ENCODE data around the gene ZNF213.

Gene ZNF213, protein sequence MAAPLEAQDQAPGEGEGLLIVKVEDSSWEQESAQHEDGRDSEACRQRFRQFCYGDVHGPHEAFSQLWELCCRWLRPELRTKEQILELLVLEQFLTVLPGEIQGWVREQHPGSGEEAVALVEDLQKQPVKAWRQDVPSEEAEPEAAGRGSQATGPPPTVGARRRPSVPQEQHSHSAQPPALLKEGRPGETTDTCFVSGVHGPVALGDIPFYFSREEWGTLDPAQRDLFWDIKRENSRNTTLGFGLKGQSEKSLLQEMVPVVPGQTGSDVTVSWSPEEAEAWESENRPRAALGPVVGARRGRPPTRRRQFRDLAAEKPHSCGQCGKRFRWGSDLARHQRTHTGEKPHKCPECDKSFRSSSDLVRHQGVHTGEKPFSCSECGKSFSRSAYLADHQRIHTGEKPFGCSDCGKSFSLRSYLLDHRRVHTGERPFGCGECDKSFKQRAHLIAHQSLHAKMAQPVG

DNA sequence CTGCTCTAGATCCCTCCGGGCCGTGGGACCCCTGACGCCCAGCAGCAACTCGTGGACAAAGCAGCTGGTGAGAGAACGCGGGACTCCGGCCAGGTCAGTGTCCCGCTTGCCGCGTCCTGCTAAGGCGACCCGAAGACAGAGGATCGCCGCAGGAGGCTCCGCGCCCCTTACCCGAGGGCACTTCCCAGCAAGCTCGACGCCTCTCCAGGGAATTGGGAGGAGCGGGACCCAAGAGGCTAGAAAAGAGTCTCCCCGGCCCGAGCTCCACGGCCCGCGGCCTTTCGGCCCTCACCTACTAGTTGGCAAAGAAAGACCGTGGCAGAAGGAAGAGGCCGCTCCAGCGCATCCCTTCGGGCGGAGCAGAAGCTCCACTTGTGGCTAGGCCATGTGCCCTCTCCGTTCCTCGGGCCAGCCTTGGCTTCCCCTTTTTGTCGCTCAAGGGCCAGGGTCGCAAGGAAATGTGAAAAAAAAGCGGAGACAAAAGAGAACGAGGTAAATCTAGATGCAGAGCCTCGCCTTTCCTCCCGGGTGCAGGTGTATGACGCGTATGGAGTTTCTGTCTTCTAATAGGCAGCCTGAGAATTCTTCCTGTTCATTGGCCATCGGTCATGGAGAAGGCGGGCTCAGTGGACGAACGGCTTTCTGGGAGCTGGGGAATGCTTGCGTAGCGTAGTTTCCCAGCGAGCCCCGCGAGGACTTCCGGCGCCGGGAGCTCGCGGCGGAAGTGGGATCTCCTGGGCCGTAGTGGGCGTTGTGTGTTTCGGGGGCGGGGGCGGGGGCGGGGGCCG is at the start of gene ZNF213:
Gene ZNF213 (plus strand): TSS at position 692 of the 788 bp plus-strand sequence. CDS start 2,252 bp downstream, outside the sequence.
- peak; percentile 89 for DNase-seq

GRCh38 chr16:3085868-3086595 is 48.8 kb upstream of the ZNF213 start:
- no peak for DNase-seq

DNA sequence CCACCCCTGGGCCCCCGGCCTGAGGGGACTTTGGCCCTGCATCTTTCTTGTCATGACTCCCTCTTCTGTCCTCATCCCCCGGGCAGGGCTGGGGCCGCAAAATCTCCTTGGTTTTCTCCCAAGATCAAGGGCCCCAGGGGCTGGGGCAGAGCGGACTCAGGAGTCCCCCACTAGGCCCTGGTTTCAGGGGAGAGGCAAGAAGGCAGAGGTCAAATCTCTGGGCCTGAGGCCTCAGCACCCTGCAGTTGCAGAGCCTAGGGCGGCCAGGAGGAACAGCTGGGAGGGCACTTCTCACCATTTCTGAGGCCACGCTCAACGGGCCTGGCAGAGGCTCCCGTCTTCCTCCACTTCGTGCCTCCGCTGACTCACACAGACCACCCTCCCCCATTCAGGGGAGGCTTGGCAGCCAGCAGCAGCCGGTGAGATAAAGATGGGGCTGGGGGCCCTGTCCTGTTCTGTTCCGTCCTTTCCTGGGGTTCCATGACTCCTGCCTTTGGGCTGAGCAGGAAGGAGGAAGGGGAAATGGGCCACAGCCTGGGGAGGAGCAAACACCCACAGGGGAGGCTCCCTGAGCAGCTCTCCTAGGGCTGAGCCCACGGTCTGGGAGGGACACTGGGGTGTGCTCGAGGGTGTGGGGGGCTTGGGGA is 48.1 kb upstream of the ZNF213 start:
- DNase-seq, result no peak

- no peak for DNase-seq
Measured at GRCh38 chr16:3087243-3088235, 47.3 kb upstream of the ZNF213 start.

GRCh38 chr16:3088450-3088849 is 46.4 kb upstream of the ZNF213 start:
- no peak for DNase-seq

DNA sequence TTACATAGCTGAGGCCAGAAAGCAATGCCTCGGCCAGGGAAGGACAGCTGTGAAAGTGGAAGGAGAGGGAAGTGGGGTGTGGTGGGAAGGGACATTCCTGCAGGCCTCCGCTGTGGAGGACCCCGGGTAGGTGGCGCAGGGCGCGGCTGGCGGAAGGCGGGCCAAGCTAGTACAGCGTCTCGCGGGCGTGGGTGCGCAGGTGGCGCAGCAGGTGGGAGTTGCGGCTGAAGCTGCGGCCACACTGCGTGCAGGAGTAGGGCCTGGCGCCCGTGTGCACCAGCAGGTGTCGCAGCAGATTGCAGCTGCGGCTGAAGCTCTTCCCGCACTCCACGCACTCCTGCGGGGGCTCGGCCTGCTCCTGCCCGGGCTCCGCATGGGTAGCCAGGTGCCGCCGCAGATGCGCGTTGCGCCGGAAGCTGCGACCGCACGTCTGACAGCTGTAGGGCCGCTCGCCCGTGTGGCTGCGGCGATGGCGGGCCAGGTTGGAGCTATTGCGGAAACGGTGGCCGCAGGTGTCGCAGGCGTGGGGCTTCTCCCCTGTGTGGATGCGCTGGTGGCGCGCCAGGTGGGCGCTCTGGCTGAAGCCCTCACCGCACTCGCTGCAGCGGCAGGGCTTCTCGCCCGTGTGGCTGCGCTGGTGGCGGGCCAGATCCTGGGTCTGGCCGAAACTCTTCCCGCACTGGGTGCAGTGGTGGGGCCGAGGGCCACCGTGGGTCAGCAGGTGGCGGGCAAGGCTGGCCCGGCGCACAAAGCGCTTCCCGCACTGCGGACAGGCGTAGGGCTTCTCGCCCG is 45.7 kb upstream of the ZNF213 start:
- no peak for DNase-seq

- no peak for DNase-seq
Measured at GRCh38 chr16:3089717-3090592, 44.9 kb upstream of the ZNF213 start.

DNA sequence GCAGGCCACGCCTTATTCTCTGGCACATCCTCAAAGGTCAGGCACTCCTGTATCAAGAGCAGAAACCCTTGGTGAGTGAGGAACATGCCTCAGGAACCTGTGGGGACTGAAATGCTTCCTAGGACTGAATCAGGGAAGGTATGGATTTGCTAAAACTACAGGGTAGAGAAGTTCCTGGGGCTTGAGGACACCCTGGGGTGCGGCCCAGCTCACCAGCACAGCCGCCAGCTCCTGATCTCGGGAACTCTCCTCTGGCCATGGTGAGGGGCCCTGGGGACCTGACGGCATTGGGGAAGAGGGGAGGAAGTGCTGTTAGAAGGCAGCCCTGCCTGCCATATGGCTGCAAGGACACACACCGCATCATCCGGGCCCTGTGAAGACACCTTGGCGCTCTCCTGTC is 43.3 kb upstream of the ZNF213 start:
- DNase-seq, result no peak

DNA sequence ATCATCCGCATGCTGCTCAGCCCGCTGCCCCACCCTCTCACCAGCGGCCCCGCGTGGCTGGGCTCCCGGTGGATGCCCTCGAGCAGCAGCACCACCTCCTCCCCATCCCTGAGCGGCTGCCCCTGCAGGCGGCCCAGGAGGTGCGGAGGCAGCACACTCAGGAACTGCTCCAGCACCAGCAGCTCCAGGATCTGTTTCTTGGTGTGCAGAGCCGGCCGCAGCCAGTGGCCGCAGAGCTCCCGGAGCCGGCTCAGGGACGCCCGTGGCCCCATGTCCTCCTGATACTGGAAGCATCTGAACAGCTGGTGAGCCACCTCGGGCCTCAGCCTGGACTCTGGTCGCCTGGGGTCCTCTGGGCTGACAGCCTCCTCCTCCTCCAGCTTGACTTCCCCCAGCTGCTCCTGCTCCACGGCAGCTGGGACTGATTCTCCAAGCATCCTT is 42.3 kb upstream of the ZNF213 start:
- DNase-seq, result no peak

DNA sequence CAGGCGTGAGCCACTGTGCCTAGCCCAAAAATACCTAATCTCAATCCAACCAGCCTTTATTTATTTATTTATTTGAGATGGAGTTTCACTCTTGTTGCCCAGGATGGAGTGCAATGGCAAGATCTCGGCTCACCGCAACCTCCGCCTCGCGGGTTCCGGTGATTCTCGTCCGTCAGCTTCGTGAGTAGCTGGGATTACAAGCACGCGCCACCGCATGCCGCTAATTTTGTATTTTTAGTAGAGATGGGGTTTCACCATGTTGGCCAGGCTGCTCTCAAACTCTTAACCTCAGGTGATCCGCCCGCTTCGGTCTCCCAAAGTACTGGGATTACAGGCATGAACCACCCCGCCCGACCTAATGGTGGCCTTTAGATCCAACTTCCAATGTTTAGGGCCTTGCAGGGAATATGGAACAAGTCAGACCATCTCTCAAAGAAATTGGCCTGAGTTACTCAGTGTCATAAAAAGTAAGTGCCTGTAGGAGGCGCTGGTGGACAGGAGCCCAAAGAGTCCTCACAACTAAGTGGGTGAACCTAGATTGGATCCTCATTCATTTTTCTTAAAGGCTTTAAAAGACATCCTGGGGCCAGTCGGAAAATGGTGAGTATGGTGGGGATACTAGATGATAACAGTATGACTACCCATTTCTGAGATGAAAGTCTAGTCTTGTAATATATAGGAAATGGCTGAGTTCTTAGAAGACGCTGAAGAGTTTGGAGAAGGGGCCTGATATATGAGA is 40.4 kb upstream of the ZNF213 start:
- no peak for DNase-seq

DNA sequence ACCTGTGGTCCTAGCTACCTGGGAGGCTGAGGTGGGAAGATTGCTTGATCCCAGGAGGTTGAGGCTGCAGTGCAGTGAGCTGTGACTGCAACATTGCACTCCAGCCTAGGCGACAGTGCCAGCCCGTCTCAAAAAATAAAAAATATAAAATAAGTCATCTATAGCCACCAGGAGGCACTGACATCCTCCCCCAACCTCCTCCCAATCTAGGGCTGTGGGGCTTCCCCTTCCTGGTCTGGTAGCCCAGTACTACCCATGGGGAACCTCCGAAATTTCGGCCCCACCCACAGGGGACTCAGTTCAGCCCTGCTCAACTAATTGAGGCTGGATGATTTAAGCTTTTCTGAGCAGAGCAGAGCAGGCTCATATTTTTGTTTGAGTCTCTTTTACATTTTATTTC is 39.0 kb upstream of the ZNF213 start:
- no peak for DNase-seq

- DNase-seq, result no peak
Measured at GRCh38 chr16:3096362-3096761, 38.5 kb upstream of the ZNF213 start.

DNA sequence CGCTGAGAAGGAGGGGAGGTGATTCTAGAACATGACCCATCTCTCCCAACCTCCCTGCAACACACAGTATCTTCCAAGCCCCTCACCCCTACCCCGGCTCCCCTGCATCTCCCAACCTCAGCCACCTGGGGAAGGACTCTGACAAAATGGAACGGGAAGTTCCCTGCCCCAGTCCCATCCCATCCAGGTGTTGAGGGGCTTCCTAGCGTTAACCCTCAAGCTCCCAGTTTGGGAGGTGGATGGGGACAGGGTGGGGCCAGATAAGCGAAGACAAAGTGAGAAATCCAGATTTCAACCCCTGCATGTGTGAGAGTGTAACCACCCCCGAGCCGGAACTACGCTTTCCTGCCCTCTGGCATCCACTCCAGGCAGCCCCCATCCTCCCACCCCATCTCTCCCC is 37.6 kb upstream of the ZNF213 start:
- no peak for DNase-seq

- no peak for DNase-seq
Measured at GRCh38 chr16:3098459-3099394, 36.1 kb upstream of the ZNF213 start, which contains the start of gene ZSCAN10. ZSCAN10 (minus strand) TSS chr16:3099294; CDS start chr16:3092937, 6,357 bp downstream.

DNA sequence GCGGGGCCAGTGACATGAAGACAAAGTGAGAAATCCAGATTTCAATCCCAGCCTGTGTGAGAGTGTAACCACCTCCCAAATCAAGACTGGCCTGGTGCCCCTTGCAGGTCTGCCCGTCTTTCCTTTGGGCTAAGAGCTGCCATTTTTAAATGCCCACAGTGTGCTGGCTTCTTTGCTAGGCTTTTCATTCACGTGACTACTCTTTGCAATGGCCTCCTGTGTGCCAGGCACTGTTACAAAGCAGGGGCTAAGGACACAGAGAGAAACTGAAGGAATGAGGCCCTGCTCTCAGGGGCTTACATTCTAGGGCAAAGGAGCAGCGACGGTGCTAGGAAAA is 35.5 kb upstream of the ZNF213 start:
- DNase-seq, result no peak

- peak; percentile 24 for DNase-seq
Measured at GRCh38 chr16:3099732-3100499, 34.9 kb upstream of the ZNF213 start.
